Measurements from ENCODE around the gene LRP5.

- TF ChIP-seq CTCF (IDR thresholded peaks at IDR 0.05), result no peak
- TF ChIP-seq POLR2A (IDR thresholded peaks at IDR 0.05), result no peak
These were observed 107.8 kb downstream of the LRP5 start for GRCh38 chr11:68420171-68420570.

Measured in testis (tissue), 2 donors.